Measurements from ENCODE around the gene YARS2.

The YARS2 gene

GRCh38 chr12:32697445-32697844, 58.3 kb downstream of the YARS2 start:
- no peak for TF ChIP-seq CTCF (IDR thresholded peaks at IDR 0.05; ENCODE audit: low read depth, low read length)
- H3K4me3 ChIP-seq (replicated peaks in 1 of 2; ENCODE audit: low read depth in 2 of 2, low read length in 2 of 2), result no peak overlapping the region
- no peak for DNase-seq (ENCODE audit: low read depth in 2 of 2)
